Astrocyte of the spinal cord (primary cell): ENCODE measurements around the gene AKAP12.
"Not testable (repeated sequence)": the region's sequence is repeated elsewhere in the genome, so short reads cannot be mapped to it uniquely, and the experiment has no call there.

ENCODE experiments used
- DNase-seq: peaks from one replicate; pipeline ENCODE4 v3.0.0; 2011; ENCODE audit warnings: low read depth, low spot score
- H3K4me3 ChIP-seq: 2 replicates; pipeline ENCODE4 v1.5.1; 2011; ENCODE audit warnings: low read depth, mild to moderate bottlenecking, low read length, moderate library complexity
- in situ Hi-C: cut with HindIII; loops from 2 replicates; pipeline ENCODE4 v1.10.0; 2017; ENCODE audit warnings: low sequenced_read_pairs
- TF ChIP-seq, protein P1 (sequence below): IDR thresholded peaks from 2 replicates; pipeline ENCODE4 v1.5.1; 2012; ENCODE audit warnings: low read depth, mild to moderate bottlenecking, low read length, inconsistent platforms

Gene AKAP12

DNA sequence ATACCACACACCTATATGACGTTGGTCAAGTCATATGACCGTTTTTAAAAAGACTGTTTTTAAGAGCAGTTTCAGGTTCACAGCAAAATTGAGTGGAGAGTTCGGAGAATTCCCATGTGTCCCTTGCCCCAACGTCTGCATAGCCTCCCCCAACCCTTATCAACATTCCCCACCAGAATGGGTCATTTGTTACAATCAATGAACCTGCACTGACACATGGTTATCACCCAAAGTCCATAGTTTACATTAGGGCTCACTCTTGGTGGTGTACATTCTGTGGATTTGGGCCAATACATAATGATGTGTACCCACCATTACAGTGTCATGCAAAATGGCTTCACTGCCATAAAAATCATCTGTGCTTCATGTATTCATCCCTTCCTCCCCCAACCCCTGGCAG lies 99.6 kb downstream of the AKAP12 start:
- TF ChIP-seq, protein P1, sequence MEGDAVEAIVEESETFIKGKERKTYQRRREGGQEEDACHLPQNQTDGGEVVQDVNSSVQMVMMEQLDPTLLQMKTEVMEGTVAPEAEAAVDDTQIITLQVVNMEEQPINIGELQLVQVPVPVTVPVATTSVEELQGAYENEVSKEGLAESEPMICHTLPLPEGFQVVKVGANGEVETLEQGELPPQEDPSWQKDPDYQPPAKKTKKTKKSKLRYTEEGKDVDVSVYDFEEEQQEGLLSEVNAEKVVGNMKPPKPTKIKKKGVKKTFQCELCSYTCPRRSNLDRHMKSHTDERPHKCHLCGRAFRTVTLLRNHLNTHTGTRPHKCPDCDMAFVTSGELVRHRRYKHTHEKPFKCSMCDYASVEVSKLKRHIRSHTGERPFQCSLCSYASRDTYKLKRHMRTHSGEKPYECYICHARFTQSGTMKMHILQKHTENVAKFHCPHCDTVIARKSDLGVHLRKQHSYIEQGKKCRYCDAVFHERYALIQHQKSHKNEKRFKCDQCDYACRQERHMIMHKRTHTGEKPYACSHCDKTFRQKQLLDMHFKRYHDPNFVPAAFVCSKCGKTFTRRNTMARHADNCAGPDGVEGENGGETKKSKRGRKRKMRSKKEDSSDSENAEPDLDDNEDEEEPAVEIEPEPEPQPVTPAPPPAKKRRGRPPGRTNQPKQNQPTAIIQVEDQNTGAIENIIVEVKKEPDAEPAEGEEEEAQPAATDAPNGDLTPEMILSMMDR: no peak
- in situ Hi-C loops: no loop called here
- DNase-seq: no peak
- H3K4me3 ChIP-seq: no peak overlapping the region

GRCh38 chr6:151340219-151340978 lies 100.6 kb downstream of the AKAP12 start:
- TF ChIP-seq, protein P1: no peak
- in situ Hi-C loops: no loop called here
- H3K4me3 ChIP-seq: no peak overlapping the region
- no peak for DNase-seq

DNA sequence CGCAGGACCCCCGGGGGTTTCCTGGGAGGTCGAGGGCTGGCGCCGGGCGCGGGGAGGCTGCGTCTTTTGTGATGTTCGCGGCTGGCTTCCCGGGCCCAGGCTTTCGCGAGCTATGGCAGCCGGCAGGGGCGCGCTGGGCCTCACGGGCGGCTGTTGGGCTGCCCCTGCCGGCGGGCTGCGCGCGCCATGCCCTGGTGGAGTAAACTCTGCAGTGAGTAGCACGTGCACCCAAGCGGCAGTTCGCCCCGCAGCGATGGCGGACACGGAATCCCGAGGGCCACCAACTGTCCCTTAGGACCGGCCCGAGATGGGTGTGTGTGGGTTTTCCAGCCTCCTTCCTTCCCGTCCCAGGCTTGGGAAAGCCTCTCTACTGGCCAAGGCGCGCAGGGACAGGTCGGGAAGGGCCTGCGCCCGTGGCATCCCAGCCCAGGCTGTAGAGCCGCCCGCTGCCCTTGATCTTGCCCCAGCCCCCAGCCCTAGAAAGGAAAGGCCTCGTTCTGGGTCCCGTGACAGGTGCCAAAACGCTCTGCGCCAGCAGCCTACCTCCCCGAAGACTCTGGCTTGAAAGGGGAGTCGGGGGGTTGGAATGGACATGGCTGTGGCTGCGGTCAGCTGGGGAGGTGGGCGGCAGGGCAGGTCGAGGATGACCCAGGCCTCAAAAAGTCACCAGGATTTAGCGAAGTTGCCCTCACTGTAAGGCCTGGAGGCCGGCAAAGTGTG lies 101.9 kb downstream of the AKAP12 start:
- TF ChIP-seq, protein P1: no peak
- in situ Hi-C loops: no loop called here
- H3K4me3 ChIP-seq: no peak overlapping the region
- DNase-seq: no peak

DNA sequence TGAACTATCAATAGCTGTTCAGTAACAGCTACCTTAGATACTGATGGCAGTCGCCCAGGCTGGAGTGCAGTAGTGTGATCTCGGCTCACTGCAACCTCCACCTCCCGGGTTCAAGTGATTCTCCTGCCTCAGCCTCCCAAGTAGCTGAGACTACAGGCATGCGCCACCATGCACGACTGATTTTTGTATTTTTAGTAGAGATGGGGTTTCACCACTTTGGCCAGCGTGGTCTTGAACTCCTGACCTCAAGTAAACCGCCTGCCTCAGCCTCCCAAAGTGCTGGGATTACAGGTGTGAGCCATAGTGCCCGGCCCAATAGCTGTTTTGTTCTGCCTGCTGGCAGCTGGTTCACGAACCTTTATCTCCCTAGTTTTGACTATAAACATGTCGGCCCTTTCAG lies 103.0 kb downstream of the AKAP12 start:
- DNase-seq, H3K4me3 ChIP-seq, in situ Hi-C loops: not testable (repeated sequence)

GRCh38 chr6:151349651-151350270 lies 110.0 kb downstream of the AKAP12 start:
- TF ChIP-seq, protein P1: no peak
- in situ Hi-C loops: no loop called here
- DNase-seq: no peak
- H3K4me3 ChIP-seq: no peak overlapping the region

DNA sequence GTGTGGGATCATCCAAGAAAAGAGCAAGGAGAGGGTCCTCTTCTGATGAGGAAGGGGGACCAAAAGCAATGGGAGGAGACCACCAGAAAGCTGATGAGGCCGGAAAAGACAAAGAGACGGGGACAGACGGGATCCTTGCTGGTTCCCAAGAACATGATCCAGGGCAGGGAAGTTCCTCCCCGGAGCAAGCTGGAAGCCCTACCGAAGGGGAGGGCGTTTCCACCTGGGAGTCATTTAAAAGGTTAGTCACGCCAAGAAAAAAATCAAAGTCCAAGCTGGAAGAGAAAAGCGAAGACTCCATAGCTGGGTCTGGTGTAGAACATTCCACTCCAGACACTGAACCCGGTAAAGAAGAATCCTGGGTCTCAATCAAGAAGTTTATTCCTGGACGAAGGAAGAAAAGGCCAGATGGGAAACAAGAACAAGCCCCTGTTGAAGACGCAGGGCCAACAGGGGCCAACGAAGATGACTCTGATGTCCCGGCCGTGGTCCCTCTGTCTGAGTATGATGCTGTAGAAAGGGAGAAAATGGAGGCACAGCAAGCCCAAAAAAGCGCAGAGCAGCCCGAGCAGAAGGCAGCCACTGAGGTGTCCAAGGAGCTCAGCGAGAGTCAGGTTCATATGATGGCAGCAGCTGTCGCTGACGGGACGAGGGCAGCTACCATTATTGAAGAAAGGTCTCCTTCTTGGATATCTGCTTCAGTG lies 110.8 kb downstream of the AKAP12 start:
- H3K4me3 ChIP-seq: no peak overlapping the region
- no peak for DNase-seq
- TF ChIP-seq, protein P1: no peak
- in situ Hi-C loops: no loop called here
